Measurements from ENCODE around the gene BBOF1. TPM values are rescaled to one million over a fixed set of nuclear protein-coding genes. Genes with fewer than 3 reads are reported as not detected.
"Not testable (repeated sequence)": the region's sequence is repeated elsewhere in the genome, so short reads cannot be mapped to it uniquely, and the experiment has no call there.

BBOF1 gene
- polyA plus RNA-seq (2013, experiment 1 of 2; ENCODE audit: insufficient read length): 12.1 TPM
- polyA plus RNA-seq (2013, experiment 2 of 2; ENCODE audit: insufficient read length): 14.4 TPM

GRCh38 chr14:74018586-74019407 is at the start of gene BBOF1, which contains the start of gene ENTPD5:
Gene BBOF1 (plus strand): TSS chr14:74019349. CDS start chr14:74019479, 130 bp downstream.
Gene ENTPD5 (minus strand): TSS chr14:74019288. CDS start chr14:73988102, 31,186 bp downstream.
- DNase-seq: peak; percentile 91

- DNase-seq: no peak
Measured at GRCh38 chr14:73973497-73973896, 45.7 kb upstream of the BBOF1 start.

- no peak for DNase-seq
Measured at GRCh38 chr14:73976125-73976524, 43.0 kb upstream of the BBOF1 start.

GRCh38 chr14:73977896-73978295 is 41.3 kb upstream of the BBOF1 start:
- no peak for DNase-seq

- no peak for DNase-seq
Measured at GRCh38 chr14:73988065-73988464, 31.1 kb upstream of the BBOF1 start.

GRCh38 chr14:73988656-73989055 is 30.5 kb upstream of the BBOF1 start:
- DNase-seq: not testable (repeated sequence)

- no peak for DNase-seq
Measured at GRCh38 chr14:73991092-73991491, 28.1 kb upstream of the BBOF1 start.

- not testable (repeated sequence) for DNase-seq
Measured at GRCh38 chr14:73994926-73995325, 24.2 kb upstream of the BBOF1 start.

GRCh38 chr14:73995977-73996378 is 23.2 kb upstream of the BBOF1 start:
- DNase-seq: no peak

- no peak for DNase-seq
Measured at GRCh38 chr14:73996731-73997107, 22.4 kb upstream of the BBOF1 start.

- DNase-seq: no peak
Measured at GRCh38 chr14:73997108-73997943, 21.8 kb upstream of the BBOF1 start.

GRCh38 chr14:73997944-73998447 is 21.2 kb upstream of the BBOF1 start:
- DNase-seq: no peak

- no peak for DNase-seq
Measured at GRCh38 chr14:73998726-73999125, 20.4 kb upstream of the BBOF1 start.

- not testable (repeated sequence) for DNase-seq
Measured at GRCh38 chr14:74005664-74006063, 13.5 kb upstream of the BBOF1 start.

GRCh38 chr14:74008843-74009499 is 10.2 kb upstream of the BBOF1 start:
- DNase-seq: no peak

GRCh38 chr14:74014299-74014698 is 4.8 kb upstream of the BBOF1 start:
- no peak for DNase-seq

GRCh38 chr14:74015176-74015575 is 4.0 kb upstream of the BBOF1 start:
- DNase-seq: no peak

- DNase-seq: no peak
Measured at GRCh38 chr14:74015963-74016362, 3.2 kb upstream of the BBOF1 start.

GRCh38 chr14:74018174-74018585 is 969 bp upstream of the BBOF1 start:
- DNase-seq: no peak

GRCh38 chr14:74019408-74020137 is 424 bp downstream of the BBOF1 start:
- DNase-seq: peak; percentile 72

- no peak for DNase-seq
Measured at GRCh38 chr14:74022346-74022745, 3.2 kb downstream of the BBOF1 start.

GRCh38 chr14:74029136-74029535 is 10.0 kb downstream of the BBOF1 start:
- DNase-seq: no peak

Data from fibroblast of skin of scalp (primary cell).